Stimulated activated CD8-positive, alpha-beta memory T cell treated with anti-CD3 and anti-CD28 coated beads, Interleukin-2, amount 100 ng/mL, for 48 hours (primary cell): Measurements from ENCODE around the gene PHACTR1.
"Not testable (repeated sequence)": the region's sequence is repeated elsewhere in the genome, so short reads cannot be mapped to it uniquely, and the experiment has no call there.

ENCODE experiments used
- DNase-seq, 2 donors: peaks; one replicate each; pipeline ENCODE4 v3.0.0-alpha.2; 2020; ENCODE audit warnings: low read depth in 2 of 2

The PHACTR1 gene

GRCh38 chr6:13103169-13103568 lies 386.6 kb downstream of the PHACTR1 start:
- DNase-seq = no peak

GRCh38 chr6:13105139-13105538 lies 388.6 kb downstream of the PHACTR1 start:
- DNase-seq = no peak

GRCh38 chr6:13112921-13113320 lies 396.4 kb downstream of the PHACTR1 start:
- DNase-seq = no peak

- no peak for DNase-seq
Observed at GRCh38 chr6:13113376-13113775, 396.8 kb downstream of the PHACTR1 start.

GRCh38 chr6:13113981-13114593 lies 397.5 kb downstream of the PHACTR1 start:
- DNase-seq = no peak

- DNase-seq = no peak
Observed at GRCh38 chr6:13116155-13116554, 399.6 kb downstream of the PHACTR1 start.

- no peak for DNase-seq
Observed at GRCh38 chr6:13117570-13117969, 401.0 kb downstream of the PHACTR1 start.

- DNase-seq = no peak
Observed at GRCh38 chr6:13119549-13119948, 403.0 kb downstream of the PHACTR1 start.

- DNase-seq = no peak
Observed at GRCh38 chr6:13120483-13121482, 404.2 kb downstream of the PHACTR1 start.

- no peak for DNase-seq
Observed at GRCh38 chr6:13124131-13124530, 407.6 kb downstream of the PHACTR1 start.

GRCh38 chr6:13125841-13126240 lies 409.3 kb downstream of the PHACTR1 start:
- DNase-seq = no peak

GRCh38 chr6:13131935-13132661 lies 415.5 kb downstream of the PHACTR1 start:
- no peak for DNase-seq

GRCh38 chr6:13133894-13134293 lies 417.3 kb downstream of the PHACTR1 start:
- DNase-seq = not testable (repeated sequence)

- no peak for DNase-seq
Observed at GRCh38 chr6:13135152-13135551, 418.6 kb downstream of the PHACTR1 start.

GRCh38 chr6:13139119-13139518 lies 422.6 kb downstream of the PHACTR1 start:
- no peak for DNase-seq

GRCh38 chr6:13140980-13141379 lies 424.4 kb downstream of the PHACTR1 start:
- no peak for DNase-seq

- no peak for DNase-seq
Observed at GRCh38 chr6:13141387-13141786, 424.8 kb downstream of the PHACTR1 start.

- DNase-seq = no peak
Observed at GRCh38 chr6:13142611-13143010, 426.0 kb downstream of the PHACTR1 start.

GRCh38 chr6:13146442-13146841 lies 429.9 kb downstream of the PHACTR1 start:
- DNase-seq = no peak

- DNase-seq = no peak
Observed at GRCh38 chr6:13147376-13147775, 430.8 kb downstream of the PHACTR1 start.

GRCh38 chr6:13147782-13148181 lies 431.2 kb downstream of the PHACTR1 start:
- no peak for DNase-seq

- no peak for DNase-seq
Observed at GRCh38 chr6:13152764-13153163, 436.2 kb downstream of the PHACTR1 start.
